CD1c-positive myeloid dendritic cell (primary cell): ENCODE measurements around the gene PRAMEF1.
"Not testable (repeated sequence)": the region's sequence is repeated elsewhere in the genome, so short reads cannot be mapped to it uniquely, and the experiment has no call there.

Source experiments
- DNase-seq: peaks from one replicate; pipeline ENCODE4 v3.0.0-alpha.2; 2016; ENCODE audit errors: extremely low spot score

The PRAMEF1 gene

GRCh38 chr1:12791097-12791496, at the start of gene PRAMEF1:
PRAMEF1 (plus strand) TSS chr1:12791397; CDS start chr1:12793228, 1,831 bp downstream.
- DNase-seq = not testable (repeated sequence)

- no peak for DNase-seq
These were observed 49.3 kb upstream of the PRAMEF1 start for GRCh38 chr1:12741946-12742345.

- no peak for DNase-seq
These were observed 45.8 kb upstream of the PRAMEF1 start for GRCh38 chr1:12745126-12745991.

GRCh38 chr1:12745992-12746323, 45.2 kb upstream of the PRAMEF1 start, which contains the start of gene CFAP107:
CFAP107 (plus strand) TSS chr1:12746200; CDS start chr1:12746431, 231 bp downstream.
- DNase-seq = no peak

GRCh38 chr1:12748778-12749355, 42.3 kb upstream of the PRAMEF1 start:
- DNase-seq = no peak

- no peak for DNase-seq
These were observed 36.5 kb upstream of the PRAMEF1 start for GRCh38 chr1:12754738-12755137.

- no peak for DNase-seq
These were observed 34.9 kb upstream of the PRAMEF1 start for GRCh38 chr1:12756273-12756672.

GRCh38 chr1:12756768-12757413, 34.3 kb upstream of the PRAMEF1 start:
- DNase-seq = no peak

GRCh38 chr1:12757836-12758235, 33.4 kb upstream of the PRAMEF1 start:
- no peak for DNase-seq

GRCh38 chr1:12760256-12760795, 30.9 kb upstream of the PRAMEF1 start:
- no peak for DNase-seq

GRCh38 chr1:12761781-12762180, 29.4 kb upstream of the PRAMEF1 start:
- no peak for DNase-seq

- DNase-seq = no peak
These were observed 28.4 kb upstream of the PRAMEF1 start for GRCh38 chr1:12762766-12763165.

GRCh38 chr1:12763479-12763878, 27.7 kb upstream of the PRAMEF1 start:
- DNase-seq = no peak

- no peak for DNase-seq
These were observed 27.2 kb upstream of the PRAMEF1 start for GRCh38 chr1:12764016-12764415.

GRCh38 chr1:12769031-12769430, 22.2 kb upstream of the PRAMEF1 start:
- DNase-seq = no peak

- no peak for DNase-seq
These were observed 21.2 kb upstream of the PRAMEF1 start for GRCh38 chr1:12769976-12770505.

- DNase-seq = no peak
These were observed 20.6 kb upstream of the PRAMEF1 start for GRCh38 chr1:12770620-12771019.

- no peak for DNase-seq
These were observed 20.0 kb upstream of the PRAMEF1 start for GRCh38 chr1:12771186-12771585.

GRCh38 chr1:12772520-12772919, 18.7 kb upstream of the PRAMEF1 start:
- DNase-seq = no peak

GRCh38 chr1:12773438-12773837, 17.8 kb upstream of the PRAMEF1 start, which contains the start of gene PRAMEF12:
PRAMEF12 (plus strand) TSS chr1:12773738; CDS start chr1:12774868, 1,130 bp downstream.
- no peak for DNase-seq

- no peak for DNase-seq
These were observed 16.3 kb upstream of the PRAMEF1 start for GRCh38 chr1:12774801-12775345.

- no peak for DNase-seq
These were observed 15.8 kb upstream of the PRAMEF1 start for GRCh38 chr1:12775443-12775842.
